ENCODE measurements around the gene ALPI.

The ALPI gene

DNA sequence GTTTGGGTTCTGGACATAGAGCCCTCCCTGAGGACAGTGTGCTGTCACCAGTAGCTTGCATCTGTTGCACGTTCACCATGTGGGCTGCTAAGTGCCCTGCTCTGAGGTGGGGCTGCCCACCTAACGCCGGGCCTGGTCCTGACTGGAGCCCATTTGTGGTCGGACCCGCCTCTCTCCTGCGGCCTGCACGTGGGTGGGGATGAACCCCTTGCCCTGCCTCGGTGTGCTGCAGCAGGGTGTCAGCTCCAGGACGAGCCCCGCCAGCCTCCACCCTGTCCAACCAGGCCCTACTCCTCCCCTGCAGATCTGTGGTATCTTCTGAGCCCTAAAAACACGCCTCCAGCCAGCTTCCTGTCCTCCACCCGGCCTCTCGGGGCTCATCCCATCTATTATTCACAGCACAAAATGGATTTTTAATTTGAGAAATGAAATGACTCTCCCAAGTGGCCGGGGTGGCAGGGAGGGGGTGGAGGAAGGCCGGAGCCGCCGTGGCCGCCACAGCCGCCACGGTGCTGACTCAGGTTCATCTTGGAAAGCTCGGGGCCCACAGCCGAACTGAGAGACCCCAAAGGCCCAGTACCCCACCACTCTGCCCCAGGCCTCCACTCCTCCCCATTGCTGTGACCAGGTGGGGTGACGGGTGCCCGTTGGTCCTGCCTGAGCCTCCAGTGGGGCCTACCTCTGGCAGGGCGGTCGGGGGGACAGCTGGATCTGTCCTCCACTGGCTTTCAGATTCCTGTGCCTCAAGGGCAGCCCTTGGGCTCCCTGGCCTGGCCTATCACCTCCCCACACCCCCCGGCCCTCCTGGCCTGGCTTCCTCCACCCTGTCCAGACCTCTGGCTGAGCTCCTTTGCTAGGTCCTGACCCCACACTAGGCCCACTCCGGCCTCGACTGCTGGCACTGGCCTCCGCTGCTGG lies 34.5 kb downstream of the ALPI start:
- TF ChIP-seq POLR2AphosphoS5 (IDR thresholded peaks at IDR 0.05; ENCODE audit: borderline replicate concordance, low read depth, low read length) (no peak), FOXP2 (optimal IDR thresholded peaks at IDR 0.05; ENCODE audit: control extremely low read depth, extremely low read length, insufficient read depth) (no peak)
- no peak for DNase-seq (ENCODE audit: low read depth, low spot score)
- no peaks in the 10 kb centered on the region for H3K9me3 ChIP-seq (ENCODE audit: low read depth, low read length)
- no peak overlapping the region for H3K4me3 ChIP-seq
- H3K27ac ChIP-seq = no peak overlapping the region
- H3K9ac ChIP-seq (ENCODE audit: insufficient read length) = no peak overlapping the region
- H3K36me3 ChIP-seq (ENCODE audit: insufficient read depth, low read length) = no peaks in the 10 kb centered on the region

DNA sequence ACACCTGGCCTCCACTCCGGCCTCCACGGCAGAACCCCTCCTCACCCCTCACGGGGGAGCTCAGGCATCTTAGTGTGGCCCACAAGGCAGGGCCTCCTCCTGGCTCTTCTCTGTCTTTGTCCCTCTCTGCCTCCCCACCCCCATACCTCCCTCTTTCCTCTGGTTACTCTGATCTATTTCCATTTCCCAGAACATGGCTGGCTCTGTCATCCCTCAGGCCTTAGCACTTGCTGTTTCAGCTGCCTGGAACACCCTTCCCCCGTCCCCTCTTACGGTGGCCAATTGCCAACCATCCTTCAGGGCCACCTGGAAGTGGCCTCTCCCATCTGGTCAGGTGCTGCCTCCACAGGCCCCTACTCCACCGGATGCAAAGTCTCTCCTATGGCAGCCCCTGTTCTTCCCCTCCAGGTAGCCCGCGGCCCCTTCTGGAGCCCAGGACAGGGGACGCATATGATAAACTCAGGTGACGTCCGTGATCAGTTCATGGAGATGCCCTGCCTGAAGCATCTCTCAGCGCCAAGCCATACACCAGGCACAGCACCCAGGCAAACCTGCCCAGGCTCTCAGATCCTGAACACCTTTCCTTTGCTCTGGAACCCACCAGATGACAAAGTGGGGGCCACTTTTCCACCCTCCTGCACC lies 35.3 kb downstream of the ALPI start:
- TF ChIP-seq POLR2AphosphoS5 (IDR thresholded peaks at IDR 0.05; ENCODE audit: borderline replicate concordance, low read depth, low read length) = no peak
- TF ChIP-seq FOXP2 (optimal IDR thresholded peaks at IDR 0.05; ENCODE audit: control extremely low read depth, extremely low read length, insufficient read depth) = no peak
- TF ChIP-seq EZH2 (IDR thresholded peaks at IDR 0.05) = no peak
- H3K9me3 ChIP-seq (ENCODE audit: low read depth, low read length) = no peaks in the 10 kb centered on the region

DNA sequence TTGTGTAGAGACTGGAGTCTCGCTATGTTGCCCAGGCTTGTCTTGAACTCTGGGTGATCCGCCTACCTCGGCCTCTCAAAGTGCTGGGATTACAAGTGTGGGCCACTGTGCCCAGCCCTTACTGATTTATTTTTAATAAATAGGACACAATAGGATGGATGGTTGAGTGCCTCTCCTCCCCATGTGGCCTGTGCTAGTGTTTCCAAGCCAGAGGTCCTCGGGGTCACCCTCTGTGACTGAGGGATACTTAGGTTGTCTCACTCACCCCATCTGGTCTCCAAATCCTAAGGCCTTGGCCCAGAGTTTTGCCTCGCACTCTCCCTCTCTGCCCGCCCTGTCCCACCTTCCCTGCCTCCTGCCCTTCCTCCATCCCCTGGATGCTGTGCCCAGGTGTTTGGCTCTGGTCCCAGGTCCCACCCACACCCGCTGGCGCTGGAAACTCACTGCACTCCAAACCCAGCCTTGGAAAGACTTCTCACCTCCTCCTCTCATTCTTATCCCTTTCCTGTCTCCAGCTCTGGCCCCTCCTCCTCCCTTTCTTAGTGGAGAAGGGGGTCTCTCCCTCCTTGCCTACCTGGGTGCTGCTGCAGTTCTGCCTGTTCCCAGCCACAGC lies 36.4 kb downstream of the ALPI start:
- Histone ChIP-seq H3K9ac (ENCODE audit: insufficient read length) (no peak overlapping the region), H3K36me3 (ENCODE audit: insufficient read depth, low read length) (no peaks in the 10 kb centered on the region), H3K9me3 (ENCODE audit: low read depth, low read length) (no peaks in the 10 kb centered on the region), H3K27ac (no peak overlapping the region), H3K4me3 (no peak overlapping the region)
- no peak for DNase-seq (ENCODE audit: low read depth, low spot score)
- TF ChIP-seq FOXP2 (optimal IDR thresholded peaks at IDR 0.05; ENCODE audit: control extremely low read depth, extremely low read length, insufficient read depth) (no peak), EZH2 (IDR thresholded peaks at IDR 0.05) (no peak), POLR2AphosphoS5 (IDR thresholded peaks at IDR 0.05; ENCODE audit: borderline replicate concordance, low read depth, low read length) (no peak)

More for the DNA sequence above, 35.3 kb downstream of the ALPI start:
- no peaks in the 10 kb centered on the region for H3K36me3 ChIP-seq (ENCODE audit: insufficient read depth, low read length)
- no peak overlapping the region for H3K27ac ChIP-seq
- H3K9ac ChIP-seq (ENCODE audit: insufficient read length) = no peak overlapping the region
- no peak overlapping the region for H3K4me3 ChIP-seq
- DNase-seq (ENCODE audit: low read depth, low spot score) = no peak

DNA sequence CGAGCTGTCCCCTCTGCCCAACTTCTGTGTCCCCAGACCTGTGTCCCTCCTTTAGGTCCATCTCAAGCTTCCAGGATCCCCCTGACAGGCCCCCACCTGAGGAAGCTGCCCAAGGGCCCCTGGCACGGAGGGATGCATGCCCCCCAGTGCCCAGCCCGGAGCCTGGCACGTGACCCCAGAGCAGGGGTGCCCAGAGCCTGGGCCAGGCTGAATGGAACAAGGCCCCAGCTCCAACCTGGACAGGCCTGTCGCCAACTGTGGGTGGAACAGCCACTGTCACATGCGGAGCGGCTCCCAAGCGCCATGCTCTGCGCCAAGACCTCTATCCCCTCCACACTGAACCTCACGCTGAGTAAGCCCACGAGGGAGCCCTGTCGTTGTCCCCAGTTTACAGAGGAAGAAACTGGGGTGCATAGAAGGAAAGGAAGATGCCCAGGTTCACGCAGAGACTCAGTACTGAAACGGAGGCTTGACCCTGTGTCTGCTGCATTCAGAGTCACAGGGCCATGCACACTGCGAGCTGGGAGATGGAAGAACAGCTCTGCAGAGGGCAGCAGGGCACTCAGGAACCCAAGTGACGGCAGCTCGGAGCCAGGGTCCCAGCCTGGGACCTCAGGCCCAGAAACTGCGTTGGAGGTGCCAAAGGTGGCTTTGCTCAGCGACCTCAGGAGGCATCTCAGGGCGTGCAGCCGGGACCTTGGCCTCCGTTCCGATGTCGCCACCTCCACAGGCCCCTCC lies 37.2 kb downstream of the ALPI start:
- DNase-seq (ENCODE audit: low read depth, low spot score) = no peak
- TF ChIP-seq FOXP2 (optimal IDR thresholded peaks at IDR 0.05; ENCODE audit: control extremely low read depth, extremely low read length, insufficient read depth) (no peak), POLR2AphosphoS5 (IDR thresholded peaks at IDR 0.05; ENCODE audit: borderline replicate concordance, low read depth, low read length) (no peak), EZH2 (IDR thresholded peaks at IDR 0.05) (no peak)
- Histone ChIP-seq H3K9me3 (ENCODE audit: low read depth, low read length) (no peaks in the 10 kb centered on the region), H3K36me3 (ENCODE audit: insufficient read depth, low read length) (no peaks in the 10 kb centered on the region), H3K9ac (ENCODE audit: insufficient read length) (no peak overlapping the region), H3K4me3 (no peak overlapping the region), H3K27ac (no peak overlapping the region)

DNA sequence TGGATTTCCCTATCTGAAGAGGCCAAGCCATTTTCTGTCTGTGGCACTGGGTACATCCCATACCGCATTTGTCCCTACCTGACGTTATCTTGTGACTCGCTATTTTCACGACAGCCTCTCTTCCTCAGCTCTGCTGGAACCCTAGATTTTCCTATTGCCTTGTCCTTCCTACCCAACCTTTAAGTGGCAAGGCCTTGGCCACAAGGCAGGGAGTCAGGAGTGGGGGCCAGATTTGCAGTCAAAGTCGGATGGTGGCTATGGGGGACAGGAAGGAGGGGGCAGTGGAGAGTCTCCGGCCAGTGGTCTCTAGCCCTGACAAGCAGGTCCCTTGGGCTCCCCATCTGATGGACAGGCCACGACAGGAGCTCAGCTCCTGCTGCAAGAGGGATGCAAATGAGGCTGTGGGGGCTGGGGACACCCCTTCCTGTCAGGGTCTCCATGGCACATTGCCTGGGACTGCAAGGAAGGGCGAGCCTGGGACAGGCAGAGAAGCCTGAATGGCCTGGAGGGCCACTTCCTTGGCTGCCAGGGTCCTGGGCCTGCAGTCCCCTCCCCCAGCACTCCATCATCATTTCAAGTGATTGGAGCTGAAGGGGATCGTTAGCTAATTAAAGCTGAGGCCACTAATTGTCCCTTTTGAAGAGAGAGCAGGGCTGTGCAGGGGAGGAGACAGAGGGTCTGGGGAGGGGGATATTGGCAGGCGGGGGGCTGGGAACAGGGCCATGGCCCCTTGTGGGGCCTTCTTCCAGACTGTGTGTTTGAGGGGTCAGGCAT lies 37.9 kb downstream of the ALPI start:
- H3K36me3 ChIP-seq (ENCODE audit: insufficient read depth, low read length) = no peaks in the 10 kb centered on the region
- no peaks in the 10 kb centered on the region for H3K9me3 ChIP-seq (ENCODE audit: low read depth, low read length)
- no peak overlapping the region for H3K9ac ChIP-seq (ENCODE audit: insufficient read length)
- H3K27ac ChIP-seq = no peak overlapping the region
- H3K4me3 ChIP-seq = no peak overlapping the region
- DNase-seq (ENCODE audit: low read depth, low spot score) = no peak
- TF ChIP-seq POLR2AphosphoS5 (IDR thresholded peaks at IDR 0.05; ENCODE audit: borderline replicate concordance, low read depth, low read length) (no peak), EZH2 (IDR thresholded peaks at IDR 0.05) (no peak), FOXP2 (optimal IDR thresholded peaks at IDR 0.05; ENCODE audit: control extremely low read depth, extremely low read length, insufficient read depth) (no peak)

DNA sequence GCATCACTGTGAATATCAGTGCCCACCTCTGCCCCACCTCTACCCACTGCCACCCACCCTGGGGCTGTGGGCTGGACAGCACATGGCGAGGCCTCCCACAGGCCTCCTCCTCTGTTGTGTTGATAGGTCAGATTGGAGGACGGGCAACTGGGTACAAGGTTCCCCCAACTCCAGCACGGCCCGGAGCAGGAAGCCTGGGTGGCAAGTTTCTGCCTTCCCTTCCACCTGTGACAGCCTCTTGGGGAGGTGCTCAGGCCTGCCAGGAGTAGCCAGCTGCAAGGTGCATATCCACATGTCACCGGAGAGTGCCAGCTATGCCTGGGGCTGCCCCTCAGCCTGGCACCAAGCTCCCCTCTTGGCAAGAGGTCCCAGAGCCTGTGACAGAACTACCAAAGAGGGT lies 38.6 kb downstream of the ALPI start:
- Histone ChIP-seq H3K4me3 (no peak overlapping the region), H3K9me3 (ENCODE audit: low read depth, low read length) (no peaks in the 10 kb centered on the region), H3K9ac (ENCODE audit: insufficient read length) (no peak overlapping the region), H3K36me3 (ENCODE audit: insufficient read depth, low read length) (no peaks in the 10 kb centered on the region), H3K27ac (no peak overlapping the region)
- no peak for DNase-seq (ENCODE audit: low read depth, low spot score)
- TF ChIP-seq FOXP2 (optimal IDR thresholded peaks at IDR 0.05; ENCODE audit: control extremely low read depth, extremely low read length, insufficient read depth) (no peak), POLR2AphosphoS5 (IDR thresholded peaks at IDR 0.05; ENCODE audit: borderline replicate concordance, low read depth, low read length) (no peak), EZH2 (IDR thresholded peaks at IDR 0.05) (no peak)

DNA sequence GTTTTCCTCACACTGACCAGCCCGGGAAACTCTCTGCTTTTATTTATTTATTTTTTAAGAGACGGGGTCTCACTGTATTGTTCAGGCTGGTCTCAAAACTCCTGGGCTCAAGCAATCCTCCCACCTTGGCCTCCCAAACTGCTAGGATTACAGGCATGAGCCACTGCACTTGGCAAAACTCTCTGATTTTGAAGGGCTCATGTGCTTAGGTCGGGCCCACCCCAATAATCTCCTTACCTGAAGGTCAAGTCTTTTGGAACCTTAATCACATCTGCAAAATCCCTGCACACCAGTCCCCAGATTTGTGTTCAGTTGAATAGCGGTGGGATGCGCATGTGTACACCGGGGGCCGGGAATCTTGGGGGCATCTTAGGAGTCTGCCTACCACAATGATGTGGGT lies 39.3 kb downstream of the ALPI start:
- Histone ChIP-seq H3K9ac (ENCODE audit: insufficient read length) (no peak overlapping the region), H3K4me3 (no peak overlapping the region), H3K36me3 (ENCODE audit: insufficient read depth, low read length) (no peaks in the 10 kb centered on the region), H3K27ac (no peak overlapping the region), H3K9me3 (ENCODE audit: low read depth, low read length) (no peaks in the 10 kb centered on the region)
- DNase-seq (ENCODE audit: low read depth, low spot score) = no peak
- TF ChIP-seq POLR2AphosphoS5 (IDR thresholded peaks at IDR 0.05; ENCODE audit: borderline replicate concordance, low read depth, low read length) (no peak), FOXP2 (optimal IDR thresholded peaks at IDR 0.05; ENCODE audit: control extremely low read depth, extremely low read length, insufficient read depth) (no peak), EZH2 (IDR thresholded peaks at IDR 0.05) (no peak)
